ENCODE measurements around the gene CACNB3.

CACNB3 gene

DNA sequence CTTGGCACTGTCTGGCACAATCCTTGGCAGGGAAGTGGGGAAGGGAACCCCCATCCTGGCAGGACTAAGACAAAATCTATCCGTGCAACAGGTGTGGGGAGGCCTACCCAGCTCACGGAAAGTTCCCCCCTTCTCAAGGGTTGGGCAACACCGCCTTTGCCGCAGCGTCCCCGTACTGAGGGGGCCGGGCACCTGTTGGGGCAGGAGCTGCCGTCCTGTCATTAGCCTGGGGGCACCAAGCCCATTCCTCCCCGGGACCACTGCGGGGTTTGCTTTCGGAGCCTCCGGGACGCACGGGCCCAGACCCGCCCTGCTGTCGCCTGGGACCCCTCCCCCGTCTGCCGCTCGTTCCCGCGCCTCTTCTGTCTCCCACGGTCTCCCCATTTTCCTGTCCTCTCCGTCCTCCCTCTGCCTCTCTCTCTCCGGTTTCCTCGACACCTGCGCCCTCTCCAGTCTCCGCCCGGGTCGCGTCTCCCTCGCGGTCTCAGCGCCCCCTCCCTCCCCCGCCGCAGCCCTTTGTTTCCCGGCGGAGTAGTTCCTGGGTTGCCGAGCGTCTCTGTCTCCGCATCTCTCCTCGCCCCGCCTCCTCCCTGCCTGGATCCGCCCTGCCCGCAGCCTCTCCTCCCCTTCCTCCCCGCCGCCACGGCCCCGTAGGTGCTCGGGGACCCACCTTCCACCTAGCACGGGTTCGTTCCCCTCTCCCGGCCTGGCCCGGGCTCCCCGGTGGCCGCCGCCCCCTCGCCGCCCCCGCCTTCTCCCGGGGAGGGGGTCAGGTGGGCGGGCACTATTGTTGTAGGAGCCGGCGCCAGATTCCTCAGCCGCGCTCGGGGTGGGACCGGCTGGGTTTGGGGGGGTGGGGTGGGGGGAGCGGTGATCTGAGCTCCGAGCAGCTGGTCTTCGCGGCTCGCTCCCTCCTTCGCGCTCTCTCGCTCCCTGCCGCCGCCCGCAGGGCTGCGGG, at the start of gene CACNB3:
Gene CACNB3, plus strand, starts transcription at position 624 of the 958 bp plus-strand sequence. CDS start 434 bp downstream, outside the sequence.
- no peak for DNase-seq (ENCODE audit: low read depth, low spot score)

- DNase-seq (ENCODE audit: low read depth, low spot score), result no peak
These were observed 49.6 kb upstream of the CACNB3 start for GRCh38 chr12:48768736-48769135.

- no peak for DNase-seq (ENCODE audit: low read depth, low spot score)
These were observed 47.5 kb upstream of the CACNB3 start for GRCh38 chr12:48770756-48771155.

DNA sequence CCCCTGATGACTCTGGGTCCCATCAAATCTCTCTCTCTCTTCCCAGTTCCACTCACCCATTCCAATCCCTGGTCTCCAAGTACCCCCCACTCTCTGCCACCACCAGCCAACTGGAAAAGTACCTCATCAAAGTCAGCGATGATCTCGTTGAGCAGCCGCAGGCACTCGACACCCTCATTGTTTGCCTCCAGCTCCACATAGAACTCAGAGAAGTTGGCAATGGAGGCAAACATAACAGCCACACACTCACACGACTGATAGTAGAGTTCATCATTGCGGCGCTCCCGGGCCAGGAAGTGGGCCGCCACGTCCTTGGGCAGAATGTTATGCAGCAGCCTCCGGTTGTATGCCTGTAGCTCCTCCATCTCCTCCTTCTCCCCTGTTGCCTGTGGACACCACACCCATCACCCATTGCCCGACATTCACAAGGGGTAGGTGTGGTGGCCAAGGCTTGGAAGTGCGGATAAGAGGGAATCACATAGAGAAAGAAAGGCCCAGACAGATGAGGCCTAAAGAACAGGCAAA, 46.6 kb upstream of the CACNB3 start:
- no peak for DNase-seq (ENCODE audit: low read depth, low spot score)

GRCh38 chr12:48773686-48774085, 44.6 kb upstream of the CACNB3 start:
- no peak for DNase-seq (ENCODE audit: low read depth, low spot score)

DNA sequence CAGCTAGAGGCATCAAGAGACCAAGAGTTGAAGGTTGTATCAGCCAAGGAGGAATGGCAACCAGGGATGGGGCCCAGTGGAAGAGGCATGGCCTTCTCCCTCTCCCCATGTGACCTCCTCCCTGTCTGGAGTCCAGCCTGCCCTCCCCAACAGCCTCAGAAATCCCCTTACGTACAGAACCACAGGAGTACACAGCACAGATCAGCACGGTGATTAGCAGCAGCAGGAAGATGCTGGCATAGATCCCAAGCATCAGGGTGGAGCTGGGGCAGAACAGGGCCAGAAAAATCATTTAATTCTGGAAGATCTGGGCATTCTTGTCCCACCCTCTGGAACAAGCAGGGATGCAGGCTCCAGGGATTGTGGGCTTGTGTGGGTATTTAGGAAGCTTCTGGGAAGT, 43.8 kb upstream of the CACNB3 start:
- DNase-seq (ENCODE audit: low read depth, low spot score), result no peak

DNA sequence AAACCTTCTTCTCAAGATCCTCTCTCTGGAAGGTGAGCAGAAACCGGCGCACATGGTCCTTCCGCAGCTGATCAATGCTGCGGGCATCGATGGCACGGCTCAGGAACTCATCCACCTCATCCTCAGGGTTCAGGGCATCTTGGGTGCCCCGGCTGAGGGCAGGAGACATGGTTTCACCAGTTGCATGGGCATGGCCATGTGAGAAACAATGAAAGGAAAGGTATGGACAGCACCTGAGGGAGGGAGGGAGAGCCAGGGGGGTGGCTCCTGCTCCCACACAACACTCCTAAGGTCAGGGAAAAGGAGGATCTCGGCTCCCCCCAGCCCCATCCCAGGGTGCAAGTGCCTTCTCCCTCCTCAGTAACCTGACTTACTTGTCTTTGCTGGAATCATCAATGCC, 43.0 kb upstream of the CACNB3 start:
- no peak for DNase-seq (ENCODE audit: low read depth, low spot score)

DNA sequence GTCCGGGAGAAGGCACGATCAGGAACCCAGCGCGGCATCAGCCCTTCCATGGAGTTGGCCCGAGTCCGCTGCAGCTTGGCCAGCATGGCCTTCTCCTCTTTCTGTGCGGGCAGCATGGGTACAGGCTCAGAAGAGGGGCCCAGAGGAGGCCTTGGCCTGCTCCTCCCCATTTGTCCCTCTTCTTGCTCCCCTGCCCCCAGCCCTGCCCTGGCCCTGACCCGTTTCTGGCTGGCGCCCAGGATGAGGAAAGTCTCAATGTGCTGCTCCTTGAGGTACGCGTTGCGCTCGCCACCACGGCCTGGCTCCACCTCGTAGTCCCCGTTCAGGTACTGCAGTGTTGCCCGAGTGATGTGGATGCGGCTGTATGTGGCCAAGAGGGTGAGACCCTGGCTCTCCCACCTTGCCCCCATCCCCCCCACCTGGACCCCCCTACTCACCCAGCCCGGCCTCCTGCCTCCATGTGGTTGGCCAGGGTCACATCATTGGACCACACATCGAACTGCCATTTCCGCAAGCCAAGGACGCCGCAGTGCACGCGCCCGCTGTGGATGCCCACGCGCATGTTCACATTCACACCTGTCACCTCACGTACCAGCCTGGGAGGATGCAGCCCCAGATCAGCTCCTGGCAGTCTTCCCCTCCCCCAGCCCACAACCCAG, 42.2 kb upstream of the CACNB3 start:
- DNase-seq (ENCODE audit: low read depth, low spot score), result no peak

GRCh38 chr12:48776956-48777355, 41.3 kb upstream of the CACNB3 start:
- DNase-seq (ENCODE audit: low read depth, low spot score), result no peak

- DNase-seq (ENCODE audit: low read depth, low spot score), result no peak
These were observed 40.5 kb upstream of the CACNB3 start for GRCh38 chr12:48777501-48778400.

DNA sequence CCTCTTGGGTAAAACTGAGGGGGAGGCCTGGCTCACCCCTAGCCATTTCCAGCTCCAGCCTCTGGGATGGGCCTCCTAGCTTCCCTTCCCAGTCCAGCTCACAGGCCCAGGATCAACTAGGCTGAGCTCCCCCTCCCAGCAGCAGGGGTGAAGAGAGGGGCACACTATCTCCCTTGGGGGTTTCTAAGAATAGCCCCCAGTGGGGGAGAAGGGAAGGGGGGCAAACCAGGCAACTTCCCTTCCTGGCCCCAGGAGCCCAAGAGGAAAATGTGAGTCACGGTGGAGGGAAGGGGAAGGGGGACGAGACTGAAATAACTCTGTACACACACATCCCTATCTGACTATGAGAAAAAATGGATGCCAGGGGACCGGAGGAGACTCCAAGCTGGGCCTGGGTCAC, 38.4 kb upstream of the CACNB3 start:
- DNase-seq (ENCODE audit: low read depth, low spot score), result peak; percentile 76

- no peak for DNase-seq (ENCODE audit: low read depth, low spot score)
These were observed 37.8 kb upstream of the CACNB3 start for GRCh38 chr12:48780381-48781025.

GRCh38 chr12:48781750-48782456, 36.4 kb upstream of the CACNB3 start:
- DNase-seq (ENCODE audit: low read depth, low spot score), result no peak

GRCh38 chr12:48782457-48783395, 35.6 kb upstream of the CACNB3 start:
- DNase-seq (ENCODE audit: low read depth, low spot score), result no peak

DNA sequence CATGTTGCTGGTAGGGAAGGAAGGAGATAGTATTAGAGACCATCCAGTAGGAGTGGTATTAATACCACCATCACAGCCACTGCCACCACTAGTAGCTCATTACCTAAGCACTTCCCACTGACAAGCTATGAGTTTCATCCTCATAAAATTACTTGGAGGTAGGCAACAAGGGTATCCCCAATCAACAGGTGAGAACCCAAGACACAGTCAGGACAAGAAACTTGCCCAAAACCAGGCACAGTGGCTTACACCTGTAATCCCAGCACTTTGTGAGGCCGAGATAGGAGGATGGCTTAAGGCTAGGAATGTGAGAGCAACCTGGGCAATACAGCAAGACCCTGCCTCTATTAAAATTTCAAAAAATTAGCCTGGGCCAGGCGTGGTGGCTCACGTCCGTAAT, 34.9 kb upstream of the CACNB3 start:
- DNase-seq (ENCODE audit: low read depth, low spot score), result no peak

DNA sequence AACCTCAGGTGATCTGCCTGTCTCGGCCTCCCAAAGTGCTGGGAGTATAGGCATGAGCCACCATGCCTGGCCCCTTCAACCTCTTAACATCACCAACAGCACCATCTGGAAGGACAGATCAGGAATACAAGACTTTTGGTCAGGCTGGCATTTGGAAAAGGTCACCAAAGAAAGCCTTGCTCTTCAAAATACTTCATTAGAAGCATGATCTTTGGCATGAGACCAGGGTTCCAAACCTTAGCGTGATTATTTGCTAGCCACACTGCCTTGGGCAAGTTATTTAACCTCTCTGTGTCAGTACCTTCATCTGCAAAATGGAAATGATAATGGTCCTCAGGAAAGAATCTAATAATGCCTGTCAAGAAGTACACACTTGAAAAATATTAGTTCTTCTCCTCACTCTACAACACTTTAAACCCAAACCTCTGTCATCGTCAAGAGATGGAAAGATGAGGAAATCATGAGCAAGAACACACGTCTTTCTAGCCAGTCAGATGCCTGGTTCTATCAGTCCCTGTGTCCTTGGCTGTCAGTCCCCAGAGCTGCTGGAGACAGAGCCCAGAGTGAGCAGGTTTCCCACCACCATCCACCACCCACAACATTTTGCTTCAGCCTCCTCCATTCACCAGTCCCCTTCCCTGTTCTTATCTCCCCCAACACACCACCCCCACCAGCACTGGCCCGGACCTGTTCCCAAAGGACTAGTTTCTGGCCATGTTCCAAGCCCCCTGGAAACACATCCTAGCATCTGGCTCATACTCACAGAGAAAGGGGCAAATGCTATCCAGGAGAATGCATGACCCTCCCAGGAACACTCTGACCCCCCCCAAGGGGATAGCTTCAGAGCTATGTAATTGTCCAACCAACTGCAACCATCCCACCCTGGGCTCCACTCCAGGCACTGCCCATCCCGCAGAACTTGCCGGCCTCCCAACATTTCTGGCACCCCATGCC, 31.4 kb upstream of the CACNB3 start:
- DNase-seq (ENCODE audit: low read depth, low spot score), result no peak

- DNase-seq (ENCODE audit: low read depth, low spot score), result no peak
These were observed 30.3 kb upstream of the CACNB3 start for GRCh38 chr12:48787791-48788523.

- no peak for DNase-seq (ENCODE audit: low read depth, low spot score)
These were observed 29.8 kb upstream of the CACNB3 start for GRCh38 chr12:48788524-48788853.

All from brain pericyte (primary cell).